K562 (cell line): ENCODE results near the gene LIX1L. TPM values are rescaled to one million over a fixed set of nuclear protein-coding genes. Genes with fewer than 3 reads are reported as not detected.

Experiments used
- ATAC-seq: fragments of 200-7000 bp; cut with Tn5 transposase; 3 replicates; pipeline ENCODE4 v1.9.1; 2020; ENCODE audit warnings: moderate library complexity
- BruUV-seq: library from RNA; stranded (reverse); fragments of 400-500 nt; replicated peaks from 2 replicates; lab custom pipeline; 2021; lab: Mats Ljungman, UMichigan
- CTCF ChIA-PET: fragments of 300-600 bp; formaldehyde crosslinking; extraction: SDS; loops from one replicate; lab custom pipeline; 2021; ENCODE audit warnings: low intra/inter-chr PET ratio; lab: Yijun Ruan, JAX
- POLR2A ChIA-PET: fragments of 300-600, 350-650 bp; sonication (Branson Sonifier 250); formaldehyde crosslinking; extraction: SDS; loops from one replicate; lab custom pipeline; 2021; ENCODE audit warnings: antibody characterized with exemption, inconsistent platforms; lab: Yijun Ruan, JAX
- DNase-seq, 4 experiments: peaks; one replicate each; pipeline versions ENCODE4 v3.0.0 to v3.0.0-alpha.2; 2011 to 2018; ENCODE audit warnings: low spot score in 3 of 4, mixed read lengths in 3 of 4; ENCODE audit errors: extremely low read depth in 1 of 4
- FAIRE-seq: peaks from 2 replicates; lab custom pipeline; 2011; peaks lifted over from hg19 to GRCh38; lab: Jason Lieb, UNC
- H2AFZ ChIP-seq: 2 replicates; pipeline ENCODE4 v1.6.0; 2011; ENCODE audit warnings: low read depth, low read length, control low read depth, inconsistent platforms
- H3K27ac ChIP-seq: fragments of 200-600 bp; 3 replicates; pipeline ENCODE4 v1.8.0; 2011; ENCODE audit warnings: low read depth, mild to moderate bottlenecking, control low read depth, inconsistent platforms, low read length, moderate library complexity, mixed read lengths; ENCODE audit errors: extremely low read depth
- H3K27me3 ChIP-seq, 2 experiments: fragments of 300-600 bp in 1 of 2; 2 replicates in 1 of 2; 3 replicates in 1 of 2; pipeline versions ENCODE4 v1.6.0 to v1.8.0; 2011; ENCODE audit warnings: inconsistent platforms in 2 of 2, low read length in 2 of 2, mild to moderate bottlenecking in 1 of 2, mixed read lengths in 1 of 2, moderate library complexity in 1 of 2; ENCODE audit not compliant: control insufficient read depth in 2 of 2, insufficient read depth in 2 of 2
- H3K36me3 ChIP-seq: fragments of 300-600 bp; 3 replicates; pipeline ENCODE4 v1.8.0; 2011; ENCODE audit warnings: mild to moderate bottlenecking, low read length, inconsistent platforms; ENCODE audit not compliant: control insufficient read depth, insufficient read depth
- H3K4me1 ChIP-seq, 2 experiments: fragments of 200-600 bp in 1 of 2; replicated peaks in 1 of 2; 2 replicates in 1 of 2; 3 replicates in 1 of 2; pipeline versions ENCODE4 v1.5.1 to v1.8.0; 2011; ENCODE audit warnings: inconsistent platforms in 2 of 2, low read length in 2 of 2, mild to moderate bottlenecking in 1 of 2, mixed read lengths in 1 of 2, moderate library complexity in 1 of 2; ENCODE audit not compliant: control insufficient read depth in 2 of 2, insufficient read depth in 2 of 2
- H3K4me2 ChIP-seq: 2 replicates; pipeline ENCODE4 v1.6.1; 2011; ENCODE audit warnings: low read length, control low read depth, inconsistent platforms, mixed read lengths; ENCODE audit not compliant: insufficient read depth
- H3K4me3 ChIP-seq: fragments of 200-600 bp; sonication (generic), shearing (Covaris generic); 2 replicates; pipeline ENCODE4 v1.5.1; 2016; ENCODE audit warnings: control low read depth, inconsistent platforms
- H3K79me2 ChIP-seq: fragments of 200-600 bp; 3 replicates; pipeline ENCODE4 v1.8.0; 2011; ENCODE audit warnings: low read length, inconsistent platforms; ENCODE audit not compliant: control insufficient read depth, insufficient read depth
- H3K9ac ChIP-seq, 2 experiments: 2 replicates each; pipeline versions ENCODE4 v1.6.0 to v1.6.1; 2011; ENCODE audit warnings: low read depth in 2 of 2, low read length in 2 of 2, control low read depth in 1 of 2, inconsistent platforms in 1 of 2, mild to moderate bottlenecking in 1 of 2, mixed read lengths in 1 of 2; ENCODE audit not compliant: insufficient read depth in 1 of 2
- H3K9me1 ChIP-seq: one replicate; pipeline ENCODE4 v1.6.0; 2011; ENCODE audit warnings: inconsistent platforms, mild to moderate bottlenecking, low read length, moderate library complexity; ENCODE audit not compliant: control insufficient read depth, insufficient read depth
- H3K9me3 ChIP-seq: replicated peaks from 2 replicates; pipeline ENCODE4 v1.5.1; 2011; ENCODE audit warnings: low read depth, low read length, inconsistent platforms; ENCODE audit not compliant: control insufficient read depth, insufficient read depth
- H4K20me1 ChIP-seq: replicated peaks from 2 replicates; pipeline ENCODE4 v1.6.1; 2011; ENCODE audit warnings: low read length, inconsistent platforms, mixed read lengths; ENCODE audit not compliant: control insufficient read depth, insufficient read depth
- ARNT ChIP-seq, 2 experiments: fragments of 450-650 bp; IDR thresholded peaks; 2 replicates each; pipeline ENCODE4 v1.6.1; 2016; ENCODE audit warnings: mild to moderate bottlenecking in 1 of 2
- ELF1 ChIP-seq: fragments of 200-800 bp; sonication (Bioruptor generic); IDR thresholded peaks from 2 replicates; pipeline ENCODE4 v1.6.1; 2016; ENCODE audit warnings: missing genetic modification characterization, missing compliant biosample characterization
- ELK3 ChIP-seq: fragments of 450-650 bp; formaldehyde crosslinking; IDR thresholded peaks from 2 replicates; pipeline ENCODE4 v1.4.0; 2020; ENCODE audit warnings: mild to moderate bottlenecking
- FOSL1 ChIP-seq: fragments of 200-800 bp; sonication (Bioruptor generic); conservative IDR thresholded peaks from 2 replicates; pipeline ENCODE4 v1.6.1; 2016; ENCODE audit warnings: missing genetic modification characterization, missing compliant biosample characterization
- GTF2A2 ChIP-seq: IDR thresholded peaks from 2 replicates; pipeline ENCODE4 v1.6.1; 2016; ENCODE audit warnings: mild to moderate bottlenecking, missing genetic modification characterization, missing compliant biosample characterization
- MTA1 ChIP-seq: fragments of 450-650 bp; IDR thresholded peaks from 2 replicates; pipeline ENCODE4 v1.6.1; 2017; ENCODE audit warnings: borderline replicate concordance
- MTF1 ChIP-seq: fragments of 250-450 bp; sonication (Bioruptor Pico); IDR thresholded peaks from 2 replicates; pipeline ENCODE4 v1.9.0; 2021; ENCODE audit warnings: moderate library complexity, mild to moderate bottlenecking, inconsistent platforms, borderline replicate concordance
- OTX1 ChIP-seq: fragments of 450-650 bp; formaldehyde crosslinking; IDR thresholded peaks from 2 replicates; pipeline ENCODE4 v1.4.0; 2022; ENCODE audit warnings: mild to moderate bottlenecking
- PCBP1 ChIP-seq: fragments of 200-400 bp; formaldehyde crosslinking; IDR thresholded peaks from 2 replicates; pipeline ENCODE4 v1.6.1; 2018; ENCODE audit warnings: mild to moderate bottlenecking, low read depth, low read length; ENCODE audit not compliant: poor library complexity, severe bottlenecking
- SNAPC5 ChIP-seq: fragments of 250-450 bp; sonication (Bioruptor Pico); IDR thresholded peaks from 2 replicates; pipeline ENCODE4 v1.8.0; 2021; ENCODE audit warnings: moderate library complexity, mild to moderate bottlenecking, inconsistent platforms
- TCF15 ChIP-seq: fragments of 250-450 bp; sonication (Bioruptor Pico); IDR thresholded peaks from 2 replicates; pipeline ENCODE4 v1.8.0; 2022; ENCODE audit warnings: moderate library complexity, mild to moderate bottlenecking, inconsistent platforms
- U2AF2 ChIP-seq: fragments of 200-400 bp; formaldehyde crosslinking; optimal IDR thresholded peaks from 2 replicates; pipeline ENCODE3; 2017; ENCODE audit warnings: low read depth, mild to moderate bottlenecking, low read length
- ZBED1 ChIP-seq: IDR thresholded peaks from 2 replicates; pipeline ENCODE4 v1.6.1; 2014
- ZBTB1 ChIP-seq: sonication (generic); formaldehyde crosslinking; IDR thresholded peaks from 2 replicates; pipeline ENCODE4 v1.8.1; 2023; ENCODE audit warnings: missing genetic modification reagents, low read depth, mild to moderate bottlenecking, borderline replicate concordance
- ZBTB11 ChIP-seq, 3 experiments: fragments of 200-800 bp in 1 of 3; fragments of 250-450 bp in 1 of 3; fragments of 450-650 bp in 1 of 3; sonication (Bioruptor Pico) in 1 of 3; sonication (Bioruptor generic) in 1 of 3; formaldehyde crosslinking in 1 of 3; IDR thresholded peaks; 2 replicates each; pipeline versions ENCODE4 v1.6.1 to v1.8.0; 2016 to 2022; ENCODE audit warnings: mild to moderate bottlenecking in 2 of 3, missing genetic modification characterization in 2 of 3, missing compliant biosample characterization in 1 of 3, moderate library complexity in 1 of 3
- ZFP1 ChIP-seq: fragments of 450-650 bp; formaldehyde crosslinking; IDR thresholded peaks from 2 replicates; pipeline ENCODE4 v1.4.0; 2020; ENCODE audit warnings: mild to moderate bottlenecking, mixed read lengths
- ZFP30 ChIP-seq: fragments of 250-450 bp; sonication (Bioruptor Pico); IDR thresholded peaks from 2 replicates; pipeline ENCODE4 v1.8.0; 2022; ENCODE audit warnings: moderate library complexity, mild to moderate bottlenecking, inconsistent platforms, borderline replicate concordance
- ZNF12 ChIP-seq: sonication (generic); formaldehyde crosslinking; IDR thresholded peaks from 2 replicates; pipeline ENCODE4 v1.4.0; 2020; ENCODE audit warnings: mild to moderate bottlenecking, missing genetic modification reagents
- ZNF431 ChIP-seq: sonication (generic); formaldehyde crosslinking; IDR thresholded peaks from 2 replicates; pipeline ENCODE4 v1.8.0; 2022; ENCODE audit warnings: mild to moderate bottlenecking, missing genetic modification reagents
- WGBS: fragments of 100-300 bp; shearing (Covaris generic); methylation state at CpG from one replicate; pipeline ENCODE4 v1.1.6; 2016; ENCODE audit warnings: low coverage, mixed read lengths; ENCODE audit not compliant: insufficient coverage; ENCODE audit errors: missing lambda C conversion rate; 5-methylcytosine and 5-hydroxymethylcytosine counted together
- in situ Hi-C: fragments of 300-500 bp; cut with MboI; formaldehyde crosslinking; loops from 4 replicates; pipeline ENCODE4 v1.15.0; 2018; ENCODE audit warnings: inconsistent platforms, mixed read lengths
- intact Hi-C: fragments of 100-400 bp; cut with micrococcal nuclease; formaldehyde crosslinking; loops from 2 replicates; pipeline ENCODE4 v1.14.2; 2022
- polyA plus RNA-seq, 8 experiments: library from polyadenylated mRNA; depleted of rRNA in 4 of 8; stranded (reverse) in 5 of 8; unstranded in 3 of 8; fragments of >200 nt; fragmentation: Nextera tagmentation in 2 of 8; fragmentation: Illumina TruSeq in 1 of 8; extraction: Ambion mirVana in 2 of 8; extraction: Trizol in 1 of 8; gene quantifications; 2 replicates each; pipeline versions ENCODE4 v1.2.1 to v1.2.3, GENCODE V29; 2011 to 2014; ENCODE audit warnings: inconsistent platforms in 1 of 8, missing spikeins in 1 of 8
- total RNA-seq, 7 experiments: library from RNA; depleted of rRNA in 6 of 7; stranded (reverse); fragments of >200 nt in 6 of 7; fragmentation: Illumina TruSeq in 2 of 7; extraction: Trizol in 2 of 7; gene quantifications; 2 replicates each; pipeline versions ENCODE4 v1.2.1 to v1.2.3, GENCODE V29; 2011 to 2021; ENCODE audit warnings: low replicate concordance in 1 of 7

The LIX1L gene
- total and polyA plus RNA-seq, 9 of the 15 experiments (the other 6 are each of a cell fraction or from before 2014, with no cell fraction given), result 4.6 to 26.5 (median 12.5) TPM

GRCh38 chr1:145908653-145909052, 49.2 kb downstream of the LIX1L start:
- Histone ChIP-seq H3K4me1 (no peaks in the 10 kb centered on the region; a peak in 1 of 5 replicates), H3K9ac (no peak overlapping the region), H3K9me3 (no peaks in the 10 kb centered on the region), H3K27ac (no peak overlapping the region), H3K4me3 (no peak overlapping the region), H3K36me3 (peaks cover 18% of the 10 kb centered on the region; the same call in 2 of the 3 replicates), H4K20me1 (no peaks in the 10 kb centered on the region), H3K79me2 (no peaks in the 10 kb centered on the region), H3K27me3 (no peaks in the 10 kb centered on the region), H3K9me1 (peaks cover 4% of the 10 kb centered on the region), H2AFZ (no peak overlapping the region), H3K4me2 (no peak overlapping the region)
- 12% methylated on average over 1 of the region's 1 CpG for WGBS
- no peak for FAIRE-seq
- DNase-seq, result no peak
- TF ChIP-seq ZBED1, result no peak
- no peak for TF ChIP-seq PCBP1
- TF ChIP-seq ELK3, result no peak
- no peak for TF ChIP-seq ZFP1 (CRISPR knock-in tag)
- no peak for TF ChIP-seq ZFP30
- no peak for TF ChIP-seq ZBTB1 (CRISPR knock-in tag)
- no peak for TF ChIP-seq GTF2A2 (tag)
- TF ChIP-seq FOSL1 (tag), result no peak
- TF ChIP-seq SNAPC5 (CRISPR knock-in tag), result no peak
- TF ChIP-seq ELF1 (tag), result no peak
- TF ChIP-seq ZNF431 (CRISPR knock-in tag), result no peak
- no peak for TF ChIP-seq ZNF12 (CRISPR knock-in tag)
- no peak for TF ChIP-seq TCF15 (CRISPR knock-in tag)
- no peak for TF ChIP-seq ZBTB11 (CRISPR knock-in tag; IDR thresholded peaks at IDR 0.05)
- no peak for TF ChIP-seq U2AF2
- TF ChIP-seq MTA1, result no peak
- no peak for TF ChIP-seq OTX1 (CRISPR knock-in tag)
- TF ChIP-seq MTF1 (CRISPR knock-in tag), result no peak
- no peak for TF ChIP-seq ARNT (IDR thresholded peaks at IDR 0.05)
- BruUV-seq, result no TSS peak
- in situ Hi-C loops (no loop called here), intact Hi-C loops (no loop called here)
- no peak for ATAC-seq
- ChIA-PET CTCF (interaction anchor here (2.2 kb wide), 1 partner anchor 63 kb away, joined by 11 read pairs; the partner anchor contains the start of gene NUDT17), POLR2A (interaction anchor here (1.1 to 1.5 kb wide), 6 partner anchors 10 to 84 kb away, joined by 3 to 7 read pairs (median 5); partner anchors contain the start of genes PEX11B and RBM8A)
